HG03280 (cell line): ENCODE measurements around the gene NUAK1.
"Not testable (repeated sequence)": the region's sequence is repeated elsewhere in the genome, so short reads cannot be mapped to it uniquely, and the experiment has no call there.

Experiments used
- ATAC-seq: cut with Tn5 transposase; IDR thresholded peaks from one replicate; pipeline ENCODE4 v1.9.1; 2021; ENCODE audit warnings: mild to moderate bottlenecking, moderate library complexity; ENCODE audit not compliant: unreplicated experiment

The NUAK1 gene

GRCh38 chr12:106037524-106038298, 101.0 kb downstream of the NUAK1 start:
- ATAC-seq, result no peak

DNA sequence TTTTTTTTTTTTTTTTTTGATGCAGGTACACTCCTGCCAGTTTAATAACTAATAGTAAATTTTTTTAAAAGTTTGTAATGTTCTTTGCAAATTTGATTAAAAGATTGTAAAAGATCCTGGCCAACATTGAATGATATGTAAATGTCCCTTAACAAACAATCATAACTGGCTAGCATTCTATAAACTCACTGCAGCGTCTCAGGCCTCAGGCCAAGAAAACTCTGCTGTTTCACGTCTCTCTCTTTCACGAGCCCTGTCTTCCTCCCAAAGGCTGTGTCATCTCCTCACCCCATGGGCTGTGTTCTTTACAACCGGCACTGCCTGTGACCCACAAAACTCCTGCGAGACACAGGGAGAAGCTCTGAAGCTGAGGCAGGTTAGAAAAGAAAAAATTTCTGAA, 103.3 kb downstream of the NUAK1 start:
- ATAC-seq, result no peak

GRCh38 chr12:106034316-106034715, 104.4 kb downstream of the NUAK1 start:
- no peak for ATAC-seq

DNA sequence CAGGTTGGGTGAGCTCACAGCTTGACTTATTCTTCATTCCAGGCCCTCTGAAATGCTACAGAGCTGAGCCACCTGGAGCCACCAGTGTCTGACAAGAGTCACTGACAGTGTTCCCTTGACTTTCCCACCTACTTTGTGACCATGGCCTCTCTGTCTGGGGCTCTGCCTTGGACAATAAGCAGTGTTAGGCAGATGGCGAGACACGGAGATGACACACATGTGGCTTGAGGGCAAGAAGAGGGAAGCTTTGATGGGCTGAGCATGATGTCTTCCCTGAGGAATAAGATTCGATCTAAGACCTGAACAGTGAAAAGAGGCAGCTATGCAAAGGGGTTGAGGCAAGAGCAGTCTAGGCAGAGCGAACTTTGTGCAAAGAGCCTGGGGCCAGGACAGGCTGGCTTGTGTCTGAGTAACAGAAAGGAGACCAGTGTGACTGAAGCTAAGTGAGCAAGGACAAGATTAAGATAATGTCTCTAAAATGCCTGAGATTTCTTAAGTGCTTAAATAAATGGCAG, 105.5 kb downstream of the NUAK1 start:
- no peak for ATAC-seq

DNA sequence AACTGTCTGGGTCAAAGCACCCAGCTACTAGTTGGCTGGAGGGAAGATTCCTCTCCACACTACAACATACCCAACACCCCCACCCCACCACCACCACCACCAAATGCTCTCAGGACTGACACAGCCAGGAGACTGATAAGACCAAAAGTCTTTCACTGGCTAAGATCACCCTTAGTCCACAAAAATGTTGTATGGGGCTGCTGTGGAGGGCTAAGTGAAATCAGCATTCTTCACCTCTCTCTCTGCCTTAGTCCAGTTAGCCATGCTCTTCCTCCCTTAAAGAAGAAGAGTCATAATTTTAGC, 106.2 kb downstream of the NUAK1 start:
- no peak for ATAC-seq

DNA sequence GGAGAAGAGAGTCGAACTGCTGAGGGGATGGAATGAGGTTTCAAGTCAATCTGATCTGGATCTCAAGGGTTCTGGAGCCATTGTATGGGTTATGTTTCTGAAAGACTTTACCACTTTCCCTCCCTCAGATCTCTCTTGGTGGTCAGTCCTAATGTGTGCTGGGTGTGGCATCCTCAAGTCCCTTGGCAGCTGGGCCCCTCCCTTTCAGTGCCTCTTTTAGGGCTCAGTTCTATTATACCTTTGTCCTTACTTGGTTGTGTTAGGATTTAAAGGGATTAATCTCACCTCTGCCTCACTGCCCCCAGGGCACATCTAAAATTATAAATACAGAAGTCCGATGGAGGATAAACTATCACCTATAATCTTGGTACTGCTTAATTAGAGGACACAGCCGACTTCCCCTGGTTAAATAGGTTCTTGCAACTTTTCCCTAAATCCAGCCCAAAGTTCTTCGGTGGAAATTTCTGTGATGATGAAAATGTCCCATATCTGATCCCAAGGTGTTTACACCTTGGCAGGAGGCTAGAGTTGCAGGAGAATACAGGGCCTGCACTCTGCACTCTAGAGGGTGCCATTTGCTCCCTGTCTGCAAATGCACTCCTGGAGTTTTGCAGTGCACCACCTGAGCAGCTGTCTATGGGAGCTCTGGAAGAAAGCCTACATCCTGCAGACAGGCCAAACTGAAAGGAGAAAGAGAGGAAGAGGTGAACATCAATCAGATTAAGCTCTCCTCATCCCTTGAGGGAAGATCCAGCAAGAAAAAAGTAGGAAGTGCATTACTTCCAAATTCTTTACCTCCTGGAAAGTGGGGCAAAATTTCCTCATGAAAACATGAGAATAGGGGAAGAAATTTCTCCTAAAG, 106.8 kb downstream of the NUAK1 start:
- ATAC-seq, result no peak

DNA sequence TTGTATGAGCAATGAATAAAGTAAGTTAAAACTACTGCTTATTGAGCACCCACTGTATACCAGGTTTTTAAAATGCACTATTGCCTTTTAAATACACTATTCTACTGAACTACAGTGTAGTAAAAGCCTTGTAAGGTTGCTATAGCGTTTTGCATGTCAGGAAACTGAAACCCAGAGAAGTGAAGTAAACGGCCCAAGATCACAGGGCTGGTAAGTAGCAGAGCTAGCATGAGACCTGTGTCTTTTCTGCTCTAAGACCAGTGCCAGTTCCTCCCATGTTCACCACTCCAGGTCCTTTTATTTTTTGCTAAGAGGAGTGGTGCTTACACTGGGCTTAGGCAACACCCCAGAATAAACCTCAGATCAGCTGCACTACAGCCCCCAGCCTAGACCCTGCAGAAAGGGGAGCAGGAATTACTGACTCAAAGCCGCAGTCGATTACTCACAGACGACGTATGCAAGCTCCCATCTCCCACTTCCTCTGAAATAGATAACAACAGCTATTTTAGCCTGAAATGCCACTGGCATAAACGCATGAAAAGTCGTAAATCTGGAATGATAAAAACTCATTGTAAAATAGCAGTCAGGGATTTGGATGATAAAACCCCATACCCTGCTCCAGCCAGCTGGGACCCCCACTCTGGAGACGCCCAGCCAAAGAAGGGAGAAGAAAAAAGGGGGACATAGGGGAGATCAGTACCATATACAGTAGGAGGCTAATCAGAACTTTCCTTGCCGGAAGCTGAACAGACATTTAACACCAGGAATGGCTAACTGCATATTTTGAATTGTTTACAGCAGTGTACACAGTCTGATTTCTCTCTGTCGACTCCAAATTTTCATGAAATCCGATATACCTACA, 108.3 kb downstream of the NUAK1 start:
- no peak for ATAC-seq

GRCh38 chr12:106029532-106029931, 109.2 kb downstream of the NUAK1 start:
- no peak for ATAC-seq

GRCh38 chr12:106027911-106028310, 110.8 kb downstream of the NUAK1 start:
- ATAC-seq, result no peak

DNA sequence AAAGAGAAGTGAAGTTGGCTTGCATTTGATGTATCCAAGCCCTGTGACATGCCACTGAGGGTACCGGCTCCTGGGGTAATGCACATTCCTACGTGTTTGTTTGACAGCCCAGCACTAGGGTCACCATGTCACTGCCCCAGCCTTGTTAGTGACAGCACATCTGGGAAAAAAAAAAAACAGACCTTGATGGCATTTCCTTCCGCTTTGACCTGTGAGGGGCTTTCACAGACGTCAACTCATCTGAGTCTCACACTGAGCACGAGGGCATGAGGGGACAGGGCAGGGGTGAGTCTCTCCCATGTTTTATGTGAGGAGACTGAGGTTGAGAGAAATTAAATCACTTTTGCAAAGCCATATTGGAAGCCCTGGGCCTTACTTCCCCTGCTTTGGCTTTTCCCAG, 111.5 kb downstream of the NUAK1 start:
- no peak for ATAC-seq

- ATAC-seq, result no peak
These were observed 113.6 kb downstream of the NUAK1 start for GRCh38 chr12:106025129-106025528.

DNA sequence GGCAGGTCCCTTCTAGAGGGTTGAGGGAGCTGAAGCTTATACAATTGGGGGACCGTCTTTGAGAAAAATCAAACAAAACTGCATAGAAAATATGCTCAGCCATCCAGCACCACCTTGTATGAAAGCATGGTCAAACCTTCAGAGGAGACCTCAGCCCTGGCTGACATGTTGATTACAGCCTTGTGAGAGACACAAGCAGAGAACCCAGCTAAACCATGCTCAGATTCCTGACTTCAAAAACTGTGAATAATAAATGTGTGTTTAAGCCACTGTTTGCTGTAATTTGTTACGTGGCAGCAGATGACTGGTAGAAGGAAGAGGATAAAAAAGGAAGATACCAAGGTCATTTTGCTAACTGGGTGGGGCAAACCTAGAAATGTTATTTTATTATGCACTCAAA, 115.7 kb downstream of the NUAK1 start:
- ATAC-seq, result no peak

DNA sequence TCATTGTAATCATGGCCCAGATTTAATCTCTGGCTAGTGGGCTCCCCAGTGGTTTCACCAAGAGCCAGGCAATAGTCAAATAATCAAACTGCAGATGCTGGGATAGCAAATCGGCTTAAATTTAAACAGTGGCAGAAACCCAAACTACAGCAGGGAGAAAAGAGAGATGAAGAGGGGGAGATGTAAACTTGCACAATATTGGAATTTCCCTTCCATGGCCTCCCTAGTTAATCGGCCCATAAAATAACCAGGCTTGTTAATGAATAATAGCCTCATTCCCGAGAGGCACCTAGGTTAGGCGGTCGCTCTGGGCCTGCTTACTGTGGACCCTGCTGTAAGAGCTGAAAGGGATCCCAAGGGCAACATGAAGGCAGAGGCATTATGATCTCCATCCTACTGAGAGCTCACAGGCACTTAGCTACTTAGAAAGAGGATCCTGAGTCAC, 116.2 kb downstream of the NUAK1 start:
- ATAC-seq, result no peak

- ATAC-seq, result no peak
These were observed 117.2 kb downstream of the NUAK1 start for GRCh38 chr12:106021516-106021915.

DNA sequence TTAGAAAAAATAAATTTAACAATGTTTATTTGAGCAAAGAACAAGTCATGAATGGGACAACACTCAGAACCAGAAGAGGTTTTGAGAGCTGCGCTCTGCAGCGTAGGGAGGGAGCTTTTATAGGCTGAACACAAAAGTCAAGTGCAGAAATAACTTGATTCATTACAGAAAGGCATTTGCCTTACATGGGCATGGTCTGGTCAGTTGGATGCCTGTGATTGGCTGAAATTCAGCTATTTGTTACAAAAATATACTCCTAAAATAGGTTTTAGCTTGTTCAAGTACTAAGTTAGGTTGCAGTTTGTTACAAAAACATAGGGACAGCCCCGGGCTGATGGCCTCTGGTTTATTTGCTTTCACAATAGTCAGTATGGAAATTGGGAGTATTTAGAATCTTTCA, 118.0 kb downstream of the NUAK1 start:
- no peak for ATAC-seq

GRCh38 chr12:106019144-106019543, 119.6 kb downstream of the NUAK1 start:
- no peak for ATAC-seq

DNA sequence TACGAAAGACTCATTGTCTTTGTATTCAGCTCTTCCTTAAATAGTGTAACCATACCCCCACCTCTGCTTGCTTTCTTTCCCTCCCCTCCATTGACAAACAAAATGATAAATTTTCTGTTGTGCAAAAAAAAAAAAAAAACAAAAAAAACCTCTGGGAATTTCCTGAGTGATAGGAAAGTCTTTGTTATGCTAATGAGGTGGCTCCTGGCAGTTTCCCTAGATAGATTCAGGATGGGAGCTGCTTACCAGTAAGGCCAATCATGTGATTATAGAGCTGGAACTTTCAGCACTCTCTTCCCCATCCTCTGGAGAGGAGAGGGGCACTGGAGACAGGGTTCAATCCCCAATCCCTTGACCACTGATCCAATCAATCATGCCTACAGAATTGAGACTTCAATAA, 120.5 kb downstream of the NUAK1 start:
- ATAC-seq, result no peak

DNA sequence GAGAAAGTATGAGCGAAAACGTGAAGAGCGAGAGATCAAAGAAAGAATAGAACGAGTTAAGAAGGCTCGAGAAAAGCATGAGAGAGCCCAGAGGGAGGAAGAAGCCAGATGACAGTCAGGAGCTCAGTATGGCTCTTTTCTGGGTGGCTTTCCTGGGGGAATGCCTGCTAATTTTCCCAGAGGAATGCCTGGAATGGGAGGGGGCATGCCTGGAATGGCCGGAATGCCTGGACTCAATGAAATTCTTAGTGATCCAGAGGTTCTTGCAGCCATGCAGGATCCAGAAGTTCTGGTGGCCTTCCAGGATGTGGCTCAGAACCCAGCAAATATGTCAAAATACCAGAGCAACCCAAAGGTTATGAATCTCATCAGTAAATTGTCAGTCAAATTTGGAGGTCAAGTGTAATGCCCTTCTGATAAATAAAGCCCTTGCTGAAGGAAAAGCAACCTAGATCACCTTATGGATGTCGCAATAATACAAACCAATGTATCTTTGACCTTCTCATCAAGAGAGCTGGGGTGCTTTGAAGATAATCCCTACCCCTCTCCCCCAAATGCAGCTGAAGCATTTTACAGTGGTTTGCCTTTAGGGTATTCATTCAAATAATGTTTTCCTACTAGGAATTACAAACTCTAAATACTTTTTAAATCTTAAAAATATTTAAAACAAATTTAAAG, 122.0 kb downstream of the NUAK1 start:
- not testable (repeated sequence) for ATAC-seq

DNA sequence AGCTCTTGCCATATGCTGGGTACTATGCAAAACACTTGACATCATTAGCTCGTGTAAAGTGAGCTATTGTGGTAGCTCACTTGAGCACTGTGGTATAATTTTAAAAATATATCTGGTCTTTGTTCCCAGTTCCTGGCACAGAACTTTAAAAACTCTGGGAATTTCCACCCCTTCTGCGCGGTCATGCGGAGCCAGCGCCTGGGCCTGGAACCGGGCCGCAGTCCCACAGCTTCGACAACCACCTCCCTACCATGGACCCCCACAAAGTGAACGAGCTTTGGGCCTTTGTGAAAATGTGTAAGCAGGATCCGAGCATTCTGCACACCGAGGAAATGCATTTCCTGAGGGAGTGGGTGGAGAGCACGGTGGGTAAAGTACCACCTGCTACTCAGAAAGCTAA, 123.1 kb downstream of the NUAK1 start:
- ATAC-seq, result no peak

GRCh38 chr12:106013941-106014340, 124.8 kb downstream of the NUAK1 start:
- no peak for ATAC-seq
